Measurements from ENCODE around the gene SIRT2. TPM values are rescaled to one million over a fixed set of nuclear protein-coding genes. Genes with fewer than 3 reads are reported as not detected.
A peak's percentile ranks its signal among the peaks of the same experiment; 100 is the strongest.

SIRT2 gene
- total RNA-seq, 1 donor from 2014 or later, result 32.7 TPM

GRCh38 chr19:38880882-38881609 lies 18.4 kb downstream of the SIRT2 start:
- H3K4me1 Mint-ChIP-seq, result peaks cover 47% of the 10 kb centered on the region
- ATAC-seq (ENCODE audit: low read depth), result no peak
- ChIA-PET POLR2A (interaction anchor here (1.0 to 7.4 kb wide), 3 partner anchors 11 to 30 kb away, joined by 6 to 125 read pairs (median 39); partner anchors contain the start of gene HNRNPL), CTCF (no interaction called here)
- peaks cover 19% of the 10 kb centered on the region for H3K36me3 Mint-ChIP-seq (ENCODE audit: low read depth)
- H3K9me3 Mint-ChIP-seq, result no peaks in the 10 kb centered on the region
- intact Hi-C loops (cut with micrococcal nuclease), result loop anchor here (10.0 kb wide), 1 partner anchor 366 kb away; no protein-coding TSS in a partner anchor
- peak overlapping the region; percentile 68 for H3K27ac Mint-ChIP-seq
- no peaks in the 10 kb centered on the region for H3K27me3 Mint-ChIP-seq
- no peak overlapping the region for H3K4me3 Mint-ChIP-seq
- no peak for TF ChIP-seq CTCF (IDR thresholded peaks at IDR 0.05)
- no peak for DNase-seq

GRCh38 chr19:38880076-38880881 lies 19.1 kb downstream of the SIRT2 start:
- intact Hi-C loops (cut with micrococcal nuclease), result loop anchor here (10.0 kb wide), 1 partner anchor 365 kb away; no protein-coding TSS in a partner anchor
- CTCF ChIA-PET, result no interaction called here
- no peaks in the 10 kb centered on the region for H3K27me3 Mint-ChIP-seq
- TF ChIP-seq CTCF (IDR thresholded peaks at IDR 0.05), result no peak
- DNase-seq (no peak), ATAC-seq (ENCODE audit: low read depth) (no peak)
- no peaks in the 10 kb centered on the region for H3K9me3 Mint-ChIP-seq
- H3K4me1 Mint-ChIP-seq, result peaks cover 49% of the 10 kb centered on the region
- H3K4me3 Mint-ChIP-seq, result no peak overlapping the region
- peaks cover 22% of the 10 kb centered on the region for H3K36me3 Mint-ChIP-seq (ENCODE audit: low read depth)
- POLR2A ChIA-PET, result interaction anchor here (0.7 to 7.4 kb wide), 8 partner anchors 10 to 524 kb away, joined by 3 to 125 read pairs (median 4); partner anchors contain the start of gene HNRNPL
- H3K27ac Mint-ChIP-seq, result peak overlapping the region; percentile 98

- ChIA-PET POLR2A (interaction anchor here (0.7 to 7.4 kb wide), 15 partner anchors 9 to 525 kb away, joined by 3 to 125 read pairs (median 5); partner anchors contain the start of genes ECH1, FAM98C, HNRNPL and MRPS12), CTCF (interaction anchor here (0.6 to 3.6 kb wide), 2 partner anchors 8 to 51 kb away, joined by 3 to 19 read pairs; partner anchors contain the start of genes MRPS12 and SARS2)
- Mint-ChIP-seq H3K9me3 (no peaks in the 10 kb centered on the region), H3K27ac (peak overlapping the region; percentile 98), H3K4me3 (no peak overlapping the region), H3K4me1 (peaks cover 49% of the 10 kb centered on the region), H3K27me3 (no peaks in the 10 kb centered on the region), H3K36me3 (ENCODE audit: low read depth) (peaks cover 22% of the 10 kb centered on the region)
- intact Hi-C loops (cut with micrococcal nuclease), result loop anchor here (2.0 kb wide), 3 partner anchors 15 to 49 kb away; partner anchors contain the start of genes ECH1, NFKBIB and SIRT2
- TF ChIP-seq CTCF (IDR thresholded peaks at IDR 0.05), result no peak
- ATAC-seq (ENCODE audit: low read depth) (no peak), DNase-seq (no peak)
Observed at GRCh38 chr19:38879400-38879751, 20.0 kb downstream of the SIRT2 start.

GRCh38 chr19:38878575-38879399 lies 20.6 kb downstream of the SIRT2 start:
- H3K36me3 Mint-ChIP-seq (ENCODE audit: low read depth), result peaks cover 25% of the 10 kb centered on the region
- no peaks in the 10 kb centered on the region for H3K27me3 Mint-ChIP-seq
- peak overlapping the region; percentile 98 for H3K27ac Mint-ChIP-seq
- ATAC-seq (ENCODE audit: low read depth) (no peak), DNase-seq (no peak)
- ChIA-PET POLR2A (interaction anchor here (0.5 to 7.4 kb wide), 22 partner anchors 9 to 561 kb away, joined by 3 to 125 read pairs (median 6); partner anchors contain the start of genes ECH1, FAM98C, HNRNPL and MRPS12), CTCF (interaction anchor here (0.5 to 3.6 kb wide), 7 partner anchors 9 to 543 kb away, joined by 3 to 19 read pairs (median 3); partner anchors contain the start of genes CATSPERG, MRPS12 and SARS2)
- H3K4me3 Mint-ChIP-seq, result peak overlapping the region; percentile 92
- peaks cover 49% of the 10 kb centered on the region for H3K4me1 Mint-ChIP-seq
- intact Hi-C loops (cut with micrococcal nuclease), result loop anchor here (1.0 to 2.0 kb wide), 5 partner anchors 8 to 52 kb away; partner anchors contain the start of genes ECH1, MRPS12, NFKBIB and SARS2
- TF ChIP-seq CTCF (IDR thresholded peaks at IDR 0.05), result no peak
- no peaks in the 10 kb centered on the region for H3K9me3 Mint-ChIP-seq
